Activated CD4-positive, alpha-beta T cell treated with anti-CD3 and anti-CD28 coated beads, Interleukin-2, Interleukin-4, amounts not matched to agents 100 ng/mL and 50 ng/mL, durations not matched to agents 16 hours and 8 hours (primary cell): ENCODE results near the gene BHMT2.

Experiments
- DNase-seq: peaks from one replicate; pipeline ENCODE4 v3.0.0-alpha.2; 2020; ENCODE audit warnings: low spot score

Gene BHMT2

GRCh38 chr5:79069488-79070349 is at the start of gene BHMT2, which contains the start of gene DMGDH:
BHMT2 (plus strand) TSS chr5:79069767; CDS start chr5:79069783, 16 bp downstream.
DMGDH (minus strand) TSS chr5:79069674; CDS start chr5:79069620, 54 bp downstream.
- no peak for DNase-seq

- peak; percentile 45 for DNase-seq
These were observed 48.6 kb upstream of the BHMT2 start for GRCh38 chr5:79020861-79021561.

- DNase-seq, result no peak
These were observed 47.8 kb upstream of the BHMT2 start for GRCh38 chr5:79021753-79022152.

- DNase-seq, result no peak
These were observed 46.8 kb upstream of the BHMT2 start for GRCh38 chr5:79022771-79023170.

GRCh38 chr5:79023348-79023747 is 46.2 kb upstream of the BHMT2 start:
- DNase-seq, result no peak

- DNase-seq, result no peak
These were observed 45.6 kb upstream of the BHMT2 start for GRCh38 chr5:79023947-79024346.

- DNase-seq, result peak; percentile 42
These were observed 44.5 kb upstream of the BHMT2 start for GRCh38 chr5:79025054-79025472.

GRCh38 chr5:79030663-79031484 is 38.7 kb upstream of the BHMT2 start:
- no peak for DNase-seq

- no peak for DNase-seq
These were observed 38.1 kb upstream of the BHMT2 start for GRCh38 chr5:79031485-79031867.

GRCh38 chr5:79032031-79032695 is 37.4 kb upstream of the BHMT2 start:
- DNase-seq, result no peak

GRCh38 chr5:79032782-79033181 is 36.8 kb upstream of the BHMT2 start:
- no peak for DNase-seq

GRCh38 chr5:79035237-79035636 is 34.3 kb upstream of the BHMT2 start:
- no peak for DNase-seq

- DNase-seq, result no peak
These were observed 32.8 kb upstream of the BHMT2 start for GRCh38 chr5:79036769-79037168.

- DNase-seq, result no peak
These were observed 27.4 kb upstream of the BHMT2 start for GRCh38 chr5:79042188-79042587.

- no peak for DNase-seq
These were observed 22.4 kb upstream of the BHMT2 start for GRCh38 chr5:79047199-79047598.

GRCh38 chr5:79048437-79048836 is 21.1 kb upstream of the BHMT2 start:
- DNase-seq, result no peak

GRCh38 chr5:79050498-79050897 is 19.1 kb upstream of the BHMT2 start:
- no peak for DNase-seq

GRCh38 chr5:79053321-79053720 is 16.2 kb upstream of the BHMT2 start:
- no peak for DNase-seq

GRCh38 chr5:79055017-79055416 is 14.6 kb upstream of the BHMT2 start:
- no peak for DNase-seq

GRCh38 chr5:79056847-79057246 is 12.7 kb upstream of the BHMT2 start:
- no peak for DNase-seq

GRCh38 chr5:79059674-79060073 is 9.9 kb upstream of the BHMT2 start:
- DNase-seq, result no peak

- DNase-seq, result no peak
These were observed 7.1 kb upstream of the BHMT2 start for GRCh38 chr5:79062436-79062835.
